GM12875 (cell line): ENCODE results near the gene HASPIN.

Experiments used
- H3K4me3 ChIP-seq: one replicate; pipeline ENCODE4 v1.5.1; 2011; ENCODE audit warnings: low read depth, low read length, control low read depth
- TF ChIP-seq, protein P1 (sequence below): IDR thresholded peaks from 2 replicates; pipeline ENCODE4 v1.5.1; 2011; ENCODE audit warnings: low read depth, mild to moderate bottlenecking, control low read depth, inconsistent platforms, low read length, moderate library complexity, borderline replicate concordance; ENCODE audit not compliant: insufficient read depth

HASPIN gene

GRCh38 chr17:3773966-3774365 lies 50.3 kb downstream of the HASPIN start:
- H3K4me3 ChIP-seq, result no peak overlapping the region
- TF ChIP-seq, protein P1, sequence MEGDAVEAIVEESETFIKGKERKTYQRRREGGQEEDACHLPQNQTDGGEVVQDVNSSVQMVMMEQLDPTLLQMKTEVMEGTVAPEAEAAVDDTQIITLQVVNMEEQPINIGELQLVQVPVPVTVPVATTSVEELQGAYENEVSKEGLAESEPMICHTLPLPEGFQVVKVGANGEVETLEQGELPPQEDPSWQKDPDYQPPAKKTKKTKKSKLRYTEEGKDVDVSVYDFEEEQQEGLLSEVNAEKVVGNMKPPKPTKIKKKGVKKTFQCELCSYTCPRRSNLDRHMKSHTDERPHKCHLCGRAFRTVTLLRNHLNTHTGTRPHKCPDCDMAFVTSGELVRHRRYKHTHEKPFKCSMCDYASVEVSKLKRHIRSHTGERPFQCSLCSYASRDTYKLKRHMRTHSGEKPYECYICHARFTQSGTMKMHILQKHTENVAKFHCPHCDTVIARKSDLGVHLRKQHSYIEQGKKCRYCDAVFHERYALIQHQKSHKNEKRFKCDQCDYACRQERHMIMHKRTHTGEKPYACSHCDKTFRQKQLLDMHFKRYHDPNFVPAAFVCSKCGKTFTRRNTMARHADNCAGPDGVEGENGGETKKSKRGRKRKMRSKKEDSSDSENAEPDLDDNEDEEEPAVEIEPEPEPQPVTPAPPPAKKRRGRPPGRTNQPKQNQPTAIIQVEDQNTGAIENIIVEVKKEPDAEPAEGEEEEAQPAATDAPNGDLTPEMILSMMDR, result no peak
